ENCODE results near the gene TOR4A. TPM values are rescaled to one million over a fixed set of nuclear protein-coding genes. Genes with fewer than 3 reads are reported as not detected.

The TOR4A gene
- total and polyA plus RNA-seq, 8 donors = 8.5 to 38.5 (median 11.1) TPM

DNA sequence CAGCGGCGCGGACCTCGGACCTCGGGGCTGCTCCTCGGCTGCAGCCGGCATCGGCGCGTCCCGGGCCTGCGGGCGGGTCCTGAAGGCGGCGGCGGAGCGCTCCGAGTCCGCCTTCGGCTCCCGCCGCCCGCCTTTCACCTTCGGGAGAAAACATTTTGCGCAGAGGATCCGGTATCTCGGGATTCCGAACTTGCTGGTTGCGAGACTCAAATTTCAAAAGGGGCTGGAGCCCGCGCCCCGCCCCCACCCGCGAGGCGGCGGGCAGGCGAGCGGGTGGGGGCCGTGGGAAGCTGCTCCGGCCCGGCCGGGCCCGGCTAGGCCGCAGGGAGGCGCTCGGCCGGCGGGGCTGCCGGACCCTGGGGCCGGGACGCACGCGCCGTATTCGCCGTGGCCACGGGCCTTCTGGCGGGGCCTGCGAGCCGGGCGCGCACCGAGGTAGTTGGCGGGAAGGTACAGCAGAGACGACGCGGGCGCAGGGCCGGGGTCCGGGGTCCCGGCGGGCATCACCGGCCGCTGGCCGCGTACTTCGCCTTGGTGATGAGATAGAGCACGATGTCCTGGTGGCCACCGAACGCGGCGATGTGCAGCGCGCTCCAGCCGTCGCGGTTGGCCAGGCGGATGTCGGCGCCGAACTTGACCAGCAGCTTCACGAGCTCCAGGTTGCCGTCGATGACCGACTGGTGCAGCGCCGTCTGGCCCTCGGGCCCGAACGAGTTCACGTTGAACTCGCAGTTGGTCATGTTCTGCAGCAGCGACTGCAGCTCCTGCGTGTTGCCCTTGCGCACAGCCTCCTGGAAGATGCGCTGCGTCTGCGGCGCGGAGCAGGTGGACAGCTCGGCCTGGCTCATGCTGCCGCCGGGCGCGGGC lies 23.8 kb downstream of the TOR4A start:
- H3K36me3 ChIP-seq = no peaks in the 10 kb centered on the region
- H3K4me3 ChIP-seq = peak overlapping the region; percentile 34 to 46
- peak overlapping the region; percentile 62 to 67 for H3K27ac ChIP-seq
- TF ChIP-seq, protein P1, sequence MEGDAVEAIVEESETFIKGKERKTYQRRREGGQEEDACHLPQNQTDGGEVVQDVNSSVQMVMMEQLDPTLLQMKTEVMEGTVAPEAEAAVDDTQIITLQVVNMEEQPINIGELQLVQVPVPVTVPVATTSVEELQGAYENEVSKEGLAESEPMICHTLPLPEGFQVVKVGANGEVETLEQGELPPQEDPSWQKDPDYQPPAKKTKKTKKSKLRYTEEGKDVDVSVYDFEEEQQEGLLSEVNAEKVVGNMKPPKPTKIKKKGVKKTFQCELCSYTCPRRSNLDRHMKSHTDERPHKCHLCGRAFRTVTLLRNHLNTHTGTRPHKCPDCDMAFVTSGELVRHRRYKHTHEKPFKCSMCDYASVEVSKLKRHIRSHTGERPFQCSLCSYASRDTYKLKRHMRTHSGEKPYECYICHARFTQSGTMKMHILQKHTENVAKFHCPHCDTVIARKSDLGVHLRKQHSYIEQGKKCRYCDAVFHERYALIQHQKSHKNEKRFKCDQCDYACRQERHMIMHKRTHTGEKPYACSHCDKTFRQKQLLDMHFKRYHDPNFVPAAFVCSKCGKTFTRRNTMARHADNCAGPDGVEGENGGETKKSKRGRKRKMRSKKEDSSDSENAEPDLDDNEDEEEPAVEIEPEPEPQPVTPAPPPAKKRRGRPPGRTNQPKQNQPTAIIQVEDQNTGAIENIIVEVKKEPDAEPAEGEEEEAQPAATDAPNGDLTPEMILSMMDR (IDR thresholded peaks at IDR 0.05) = no peak
- ATAC-seq (peak; percentile 7), DNase-seq (peak in 2 of 4 donors; percentile 70 to 81)
- peaks cover 11 to 93% of the 10 kb centered on the region in 2 donors for H3K27me3 ChIP-seq
- intact Hi-C loops (cut with DNase I) = loop anchor here in 1 of 2 donors (10.0 kb wide), 1 partner anchor 103 kb away; no protein-coding TSS in a partner anchor
- no peaks in the 10 kb centered on the region for H3K9me3 ChIP-seq
- H3K4me1 ChIP-seq = peaks cover 25 to 74% of the 10 kb centered on the region in 2 donors

DNA sequence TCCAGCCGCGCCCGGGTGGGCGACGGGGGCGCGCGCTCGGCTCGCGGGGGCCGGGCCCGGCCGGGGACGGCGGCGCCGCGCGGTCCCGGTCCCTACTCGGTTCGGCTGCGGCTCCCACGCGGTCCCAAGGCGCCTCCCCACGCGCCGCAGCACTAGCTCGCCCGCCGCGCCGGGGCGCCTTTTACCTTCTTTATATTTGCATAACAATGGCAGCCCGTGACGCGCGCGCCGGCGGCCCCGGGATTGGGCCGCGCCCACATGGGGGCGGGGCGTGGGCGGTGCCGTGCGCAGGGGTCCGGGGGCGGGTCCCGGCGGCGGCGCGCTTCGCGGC lies 24.6 kb downstream of the TOR4A start, which contains the start of gene NRARP:
Gene NRARP, minus strand, starts transcription at position 154 of the 331 bp plus-strand sequence. CDS start 343 bp downstream, outside the sequence.
- H3K27ac ChIP-seq = peak within 1 kb of the TSS; percentile 62 to 70
- intact Hi-C loops (cut with DNase I) = loop anchor here in 1 of 2 donors (10.0 kb wide), 1 partner anchor 103 kb away; no protein-coding TSS in a partner anchor
- H3K36me3 ChIP-seq = no peaks in the 10 kb centered on the region
- peaks cover 27 to 78% of the 10 kb centered on the region in 2 donors for H3K4me1 ChIP-seq
- H3K27me3 ChIP-seq = peaks cover 11 to 93% of the 10 kb centered on the region in 2 donors
- no peaks in the 10 kb centered on the region for H3K9me3 ChIP-seq
- peak within 1 kb of the TSS; percentile 34 to 47 for H3K4me3 ChIP-seq
- ATAC-seq (peak; percentile 72), DNase-seq (peak in 3 of 4 donors; percentile 89 to 95 (median 91))
- TF ChIP-seq, protein P1 (IDR thresholded peaks at IDR 0.05) = no peak

GRCh38 chr9:137302449-137303150 lies 25.1 kb downstream of the TOR4A start:
- no peaks in the 10 kb centered on the region for H3K36me3 ChIP-seq
- ATAC-seq = peak; percentile 10
- no peaks in the 10 kb centered on the region for H3K9me3 ChIP-seq
- intact Hi-C loops (cut with DNase I) = loop anchor here in 1 of 2 donors (10.0 kb wide), 1 partner anchor 102 kb away; no protein-coding TSS in a partner anchor
- H3K4me1 ChIP-seq = peaks cover 29 to 78% of the 10 kb centered on the region in 2 donors
- TF ChIP-seq, protein P1 (IDR thresholded peaks at IDR 0.05) = peak; percentile 37 to 71
- peak overlapping the region; percentile 51 to 70 for H3K27ac ChIP-seq
- DNase-seq = peak in 1 of 4 donors; percentile 80
- peak overlapping the region; percentile 25 to 47 for H3K4me3 ChIP-seq
- peaks cover 14 to 93% of the 10 kb centered on the region in 2 donors for H3K27me3 ChIP-seq

DNA sequence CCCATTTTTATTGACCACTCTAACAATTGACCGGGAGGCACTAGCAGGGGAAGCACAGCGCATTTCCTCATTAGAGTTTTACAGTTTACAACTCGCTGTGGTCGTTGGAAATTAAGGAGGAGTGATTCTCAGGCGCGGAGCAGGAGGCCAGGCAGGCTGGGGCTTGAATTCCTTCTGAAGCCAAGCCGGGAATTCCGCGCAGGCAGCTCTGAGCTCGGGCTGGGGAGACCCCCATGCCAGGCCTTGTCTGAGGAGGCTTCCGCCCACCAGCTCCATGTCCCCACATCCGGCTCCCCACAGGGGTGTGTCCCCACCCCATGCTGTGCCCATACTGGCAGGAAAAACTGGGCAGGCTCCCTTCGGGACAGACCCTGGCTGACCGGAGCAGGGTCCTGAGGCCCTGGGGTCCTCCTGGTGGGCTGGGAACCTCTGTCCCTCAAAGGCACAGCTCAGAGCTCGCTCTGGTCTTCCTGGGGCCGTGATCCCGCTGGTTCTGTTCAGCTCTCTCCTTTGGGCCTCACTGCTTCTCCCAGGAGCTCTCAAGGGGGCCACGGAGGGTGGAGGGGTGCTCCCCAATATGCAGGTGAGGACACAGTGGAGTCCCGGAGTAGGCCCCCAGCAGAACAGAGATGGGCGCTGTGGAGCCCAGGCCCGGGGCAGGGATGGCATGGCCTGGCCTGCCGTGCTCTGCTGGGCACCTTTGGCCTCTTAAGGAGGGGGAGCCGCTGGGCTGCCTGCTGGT lies 25.8 kb downstream of the TOR4A start:
- H3K4me1 ChIP-seq = peaks cover 29 to 74% of the 10 kb centered on the region in 2 donors
- no peaks in the 10 kb centered on the region for H3K9me3 ChIP-seq
- H3K4me3 ChIP-seq = peak overlapping the region in 1 of 2 donors; percentile 47
- H3K27me3 ChIP-seq = peaks cover 14 to 94% of the 10 kb centered on the region in 2 donors
- H3K27ac ChIP-seq = peak overlapping the region; percentile 51 to 70
- TF ChIP-seq, protein P1 (IDR thresholded peaks at IDR 0.05) = no peak
- DNase-seq (peak in 1 of 4 donors; percentile 73), ATAC-seq (no peak)
- intact Hi-C loops (cut with DNase I) = loop anchor here in 1 of 2 donors (10.0 kb wide), 1 partner anchor 101 kb away; no protein-coding TSS in a partner anchor
- H3K36me3 ChIP-seq = no peaks in the 10 kb centered on the region

Data from left lung (tissue), 10 donors.